ENCODE results near the gene SCNN1G. TPM values are rescaled to one million over a fixed set of nuclear protein-coding genes. Genes with fewer than 3 reads are reported as not detected.
A peak's percentile ranks its signal among the peaks of the same experiment; 100 is the strongest.

SCNN1G gene
- polyA plus RNA-seq, 3 donors: 43.7 to 45.6 (median 43.9) TPM

DNA sequence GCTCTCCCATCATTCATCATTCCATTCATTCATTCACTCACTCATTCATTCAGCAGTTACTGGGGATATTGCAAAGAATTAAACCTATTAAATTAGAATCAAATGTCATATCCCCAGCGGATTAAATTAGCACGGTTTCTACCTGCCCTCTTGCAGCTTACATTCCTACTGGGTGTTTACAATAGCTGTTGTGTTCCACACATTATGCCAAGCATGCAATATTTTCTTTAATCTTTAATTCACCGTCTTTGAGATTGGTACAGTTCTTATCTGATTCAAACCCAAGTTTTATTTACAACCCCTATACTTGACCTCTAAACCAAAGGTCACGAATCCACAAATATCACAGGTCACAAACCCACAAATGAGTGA is 32.6 kb upstream of the SCNN1G start:
- DNase-seq (ENCODE audit: low read depth in 3 of 3, low spot score in 2 of 3): no peak

DNA sequence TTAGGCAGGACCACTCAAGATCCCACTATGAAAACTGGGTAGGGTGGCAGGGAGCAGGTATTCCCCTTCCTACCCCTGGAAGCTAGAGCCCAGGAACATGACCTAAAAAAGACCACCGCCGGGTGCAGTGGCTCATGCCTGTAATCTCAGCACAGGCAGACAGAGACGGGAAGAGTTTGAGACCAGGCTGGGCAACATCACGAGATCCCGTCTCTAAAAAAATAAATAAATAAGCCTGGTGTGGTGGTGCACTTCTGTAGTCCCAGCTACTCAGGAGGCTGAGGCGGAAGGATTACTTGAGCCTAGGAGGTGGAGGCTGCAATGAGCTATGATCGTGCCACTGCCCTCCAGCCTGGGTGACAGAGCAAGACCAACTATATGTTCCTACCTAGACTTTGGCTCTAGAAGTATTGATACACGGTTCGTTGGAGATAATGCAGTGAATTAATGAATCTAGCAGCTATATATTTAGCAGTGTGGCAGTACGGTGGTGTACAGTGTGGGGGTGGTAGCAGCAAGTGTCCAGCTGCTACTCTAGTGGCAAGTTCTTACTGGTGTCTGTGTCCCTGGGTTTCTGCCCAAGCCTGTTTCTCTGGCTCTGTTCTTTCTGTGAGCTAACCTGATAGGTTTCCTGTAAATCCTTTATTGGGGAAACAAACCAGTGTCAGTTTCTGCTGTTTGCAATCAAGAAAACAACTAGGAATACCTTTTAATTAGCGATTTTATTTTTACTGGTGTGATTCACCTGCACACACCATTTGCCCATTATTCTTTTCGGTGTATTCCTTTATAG is 30.0 kb upstream of the SCNN1G start:
- no peak for DNase-seq (ENCODE audit: low read depth in 3 of 3, low spot score in 2 of 3)

DNA sequence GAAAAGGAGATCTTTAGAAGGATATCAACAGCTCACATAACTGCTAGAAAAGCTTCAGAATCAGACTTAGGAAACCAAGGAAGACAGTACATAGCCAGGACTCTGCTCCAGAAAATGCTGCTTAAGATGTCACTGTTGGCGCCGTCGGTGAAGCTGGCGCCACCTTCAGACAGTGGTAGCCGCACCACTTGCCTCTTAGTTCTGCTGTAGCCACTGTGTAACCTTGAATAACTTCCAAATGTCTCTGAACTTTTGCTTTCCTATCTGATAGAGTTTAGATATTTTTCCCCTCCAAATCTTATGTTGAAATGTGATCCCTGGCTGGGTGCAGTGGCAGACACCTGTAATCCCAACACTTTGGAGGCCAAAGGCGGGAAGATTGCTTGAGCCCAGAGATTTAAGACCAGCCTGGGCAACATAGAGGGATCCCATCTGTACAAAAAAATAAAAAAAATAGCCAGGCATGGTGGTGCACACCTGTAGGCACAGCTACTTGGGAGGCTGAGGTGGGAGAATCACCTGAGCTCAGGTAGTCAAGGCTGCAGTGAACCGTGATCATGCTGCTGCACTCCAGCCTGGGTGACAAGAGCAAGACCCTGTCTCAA is 27.0 kb upstream of the SCNN1G start:
- no peak for DNase-seq (ENCODE audit: low read depth in 3 of 3, low spot score in 2 of 3)

DNA sequence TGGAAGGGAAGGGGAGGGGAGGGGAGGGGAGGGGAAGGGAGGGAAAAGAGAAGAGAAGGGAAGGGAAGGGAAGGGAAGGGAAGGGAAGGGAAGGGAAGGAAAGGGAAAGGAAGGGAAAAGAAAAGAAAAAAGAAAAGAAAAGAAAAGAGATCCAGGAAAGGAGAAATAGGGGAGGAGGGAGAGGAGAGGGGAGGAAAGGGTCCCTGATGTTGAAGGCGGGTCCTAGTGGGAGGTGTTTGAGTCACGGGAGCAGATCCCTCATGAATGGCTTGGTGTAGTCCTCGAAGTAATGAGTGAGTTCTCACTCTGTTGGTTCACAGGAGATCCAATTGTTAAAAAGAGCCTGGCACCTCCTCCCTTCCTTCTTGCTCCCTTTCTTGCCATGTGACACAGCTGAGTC is 26.4 kb upstream of the SCNN1G start:
- no peak for DNase-seq (ENCODE audit: low read depth in 3 of 3, low spot score in 2 of 3)

DNA sequence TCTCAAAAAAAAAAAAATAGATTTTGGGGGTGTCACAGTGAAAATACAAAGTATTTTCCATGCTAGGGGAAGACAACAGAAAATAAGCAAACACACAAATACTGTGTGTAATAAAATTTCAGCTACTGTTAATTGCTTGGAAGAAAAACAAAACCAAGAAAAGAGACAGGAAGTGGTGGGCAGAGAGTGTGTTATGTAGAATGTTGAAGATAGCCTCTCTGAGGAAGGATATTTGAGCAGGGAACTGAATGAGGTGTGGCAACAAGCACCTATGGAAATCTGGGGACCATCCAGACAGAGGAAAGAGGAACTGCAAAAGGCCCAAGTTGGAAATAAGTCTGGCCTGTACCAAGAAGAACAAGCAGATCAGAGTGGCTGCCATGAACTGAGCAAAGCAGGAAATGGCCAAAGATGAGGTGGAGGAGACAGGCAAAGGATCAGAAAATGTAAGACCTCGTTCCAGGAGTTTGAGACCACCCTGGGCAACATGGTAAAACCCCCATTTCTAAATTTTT is 25.5 kb upstream of the SCNN1G start:
- no peak for DNase-seq (ENCODE audit: low read depth in 3 of 3, low spot score in 2 of 3)

DNA sequence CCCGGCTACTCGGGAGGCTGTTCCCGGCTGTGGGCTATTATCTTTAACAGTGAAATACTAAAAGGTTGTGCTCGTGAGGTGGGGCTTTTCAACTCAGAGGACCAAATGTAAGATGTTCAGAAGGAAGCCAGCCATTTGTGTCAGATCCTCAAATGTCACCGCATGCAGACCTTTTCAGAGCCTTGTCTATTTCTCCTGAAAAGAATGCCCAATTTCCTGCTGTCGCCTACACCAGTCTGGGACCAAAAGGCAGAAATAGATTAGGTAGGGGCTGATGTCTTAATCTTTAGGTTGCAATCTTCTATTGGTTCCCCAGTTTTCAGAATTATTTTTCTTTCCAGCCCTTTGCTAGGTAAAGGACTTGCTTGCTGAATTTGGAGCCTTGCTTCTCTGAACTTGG is 24.4 kb upstream of the SCNN1G start:
- DNase-seq (ENCODE audit: low read depth in 3 of 3, low spot score in 2 of 3): no peak

DNA sequence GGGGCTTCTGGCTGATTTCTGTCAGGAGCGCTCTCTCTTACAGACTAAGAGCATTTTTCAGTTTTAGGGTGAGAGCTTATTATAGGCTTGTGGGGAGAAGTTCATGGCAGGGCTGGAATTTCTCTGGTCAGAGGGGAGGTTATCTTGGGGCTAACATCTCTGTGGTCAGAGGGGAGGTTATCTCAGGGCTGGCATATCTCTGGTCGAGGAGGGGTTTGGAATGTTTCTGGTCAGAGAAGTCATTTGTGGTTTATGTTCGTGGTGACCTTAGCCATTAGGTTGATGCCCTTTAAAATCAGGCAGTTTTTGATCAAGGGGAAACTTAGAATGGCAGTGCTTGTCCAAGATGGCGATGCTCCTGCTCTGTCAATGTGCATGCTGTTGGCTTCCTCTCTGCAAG is 22.5 kb upstream of the SCNN1G start:
- DNase-seq (ENCODE audit: low read depth in 3 of 3, low spot score in 2 of 3): no peak

DNA sequence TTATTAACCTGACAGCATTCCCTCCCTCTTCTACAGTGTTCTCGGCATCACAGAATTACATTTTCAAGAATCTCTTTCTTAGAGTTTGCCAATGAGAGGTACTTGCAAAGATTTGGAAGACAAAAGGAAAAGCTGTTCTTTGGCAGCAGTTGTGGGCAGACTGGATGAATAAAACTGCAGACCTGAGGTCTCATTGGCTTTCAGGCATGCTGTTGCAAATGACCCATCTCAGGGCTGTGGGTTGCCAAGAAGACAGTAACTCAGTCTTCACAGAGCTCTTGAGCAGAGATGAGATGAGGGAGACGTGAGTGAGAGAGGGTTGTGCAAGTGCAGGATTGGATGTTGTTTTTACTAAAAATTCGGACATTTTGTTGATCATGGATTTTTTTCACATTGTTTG is 22.0 kb upstream of the SCNN1G start:
- DNase-seq (ENCODE audit: low read depth in 3 of 3, low spot score in 2 of 3): no peak

DNA sequence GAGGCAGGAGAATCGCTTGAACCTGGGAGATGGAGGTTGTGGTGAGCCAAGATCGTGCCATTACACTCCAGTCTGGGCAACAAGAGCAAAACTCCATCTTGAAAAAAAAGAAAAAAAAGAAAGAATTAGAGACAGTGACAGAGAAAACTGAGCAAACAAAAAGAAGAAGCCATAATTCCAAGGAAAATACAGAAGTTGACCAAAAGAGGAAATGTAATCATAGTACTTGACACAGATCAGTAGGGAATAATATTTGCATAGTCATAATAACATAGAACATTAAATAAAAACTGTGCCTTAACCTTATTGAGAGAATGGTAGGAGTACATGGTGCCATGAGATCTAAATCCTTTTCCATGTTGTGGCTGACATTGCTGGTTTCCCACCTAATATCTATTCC is 18.6 kb upstream of the SCNN1G start:
- no peak for DNase-seq (ENCODE audit: low read depth in 3 of 3, low spot score in 2 of 3)

DNA sequence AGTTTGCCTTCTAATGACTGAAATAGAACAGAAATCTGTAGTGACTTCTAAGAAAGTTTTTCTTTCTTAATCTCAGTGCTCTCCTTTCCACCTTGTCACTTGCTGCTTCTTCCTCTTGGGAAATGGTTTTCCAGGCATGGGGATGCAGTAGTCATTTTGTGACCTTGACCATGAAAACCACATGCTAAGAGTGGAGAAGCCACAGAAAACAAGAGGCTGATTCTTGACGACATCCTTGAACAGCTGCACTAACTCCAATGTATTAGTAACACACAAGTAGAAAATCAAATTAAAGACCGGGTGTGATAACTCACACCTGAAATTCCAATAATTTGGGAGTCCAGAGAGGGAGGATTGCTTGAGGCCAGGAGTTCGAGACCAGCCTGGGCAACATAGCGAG is 17.8 kb upstream of the SCNN1G start:
- no peak for DNase-seq (ENCODE audit: low read depth in 3 of 3, low spot score in 2 of 3)

DNA sequence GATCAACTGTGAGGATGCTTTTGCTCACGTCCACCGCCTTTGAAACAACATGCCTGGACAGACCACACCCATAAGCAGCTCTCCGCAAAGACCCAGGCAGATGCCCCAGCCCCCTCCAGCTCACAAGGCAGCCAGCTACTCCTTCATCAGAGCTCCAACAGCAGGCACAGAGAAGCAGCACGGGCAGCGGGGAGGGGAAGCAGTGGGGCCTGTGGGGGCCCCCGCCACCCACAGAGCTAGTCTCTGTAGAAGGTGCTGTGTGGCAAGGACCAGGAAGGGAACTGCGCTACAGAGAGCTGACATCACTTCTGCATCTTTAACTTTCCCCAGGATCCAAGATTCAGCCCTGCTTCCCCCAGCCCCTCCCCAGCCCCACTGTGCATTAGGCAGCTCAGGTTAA is 10.0 kb upstream of the SCNN1G start:
- no peak for DNase-seq (ENCODE audit: low read depth in 3 of 3, low spot score in 2 of 3)

DNA sequence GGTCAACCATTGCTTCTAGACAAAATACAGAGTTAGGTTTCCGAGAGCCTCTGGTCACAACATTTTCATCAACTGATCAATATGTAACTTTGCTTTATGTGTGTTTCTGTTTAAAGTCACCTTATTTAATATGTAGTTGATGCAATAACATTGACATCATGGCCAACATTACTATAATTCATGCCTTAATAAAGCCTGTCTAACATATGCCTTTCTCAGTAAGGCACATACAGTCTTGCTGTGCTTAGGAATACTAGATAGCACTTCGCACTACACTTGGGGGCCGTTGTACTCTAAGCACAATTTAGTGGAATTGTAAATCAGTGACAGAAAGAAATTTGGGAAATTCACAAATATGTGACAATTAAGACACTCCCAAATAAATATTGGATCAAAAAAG is 9.6 kb upstream of the SCNN1G start:
- DNase-seq (ENCODE audit: low read depth in 3 of 3, low spot score in 2 of 3): no peak

DNA sequence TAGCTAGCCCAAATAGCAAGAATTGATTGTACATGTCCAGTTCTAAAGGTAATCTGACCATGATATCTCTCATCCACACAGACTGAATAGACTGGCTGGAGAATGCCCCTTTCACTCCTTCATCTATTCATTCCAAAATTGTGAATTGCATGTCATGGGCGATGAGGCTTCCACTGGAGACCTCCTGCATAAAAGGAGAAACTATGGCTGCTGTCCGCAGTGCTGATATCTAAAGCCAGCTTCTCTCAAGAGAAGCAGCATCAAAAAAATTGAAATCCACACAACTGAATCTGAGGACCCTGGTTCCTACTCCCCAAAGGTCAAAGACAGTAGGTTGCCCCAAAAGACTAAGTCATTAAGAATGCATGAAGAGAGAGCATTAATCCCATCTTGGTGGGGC is 7.9 kb upstream of the SCNN1G start:
- DNase-seq (ENCODE audit: low read depth in 3 of 3, low spot score in 2 of 3): no peak

DNA sequence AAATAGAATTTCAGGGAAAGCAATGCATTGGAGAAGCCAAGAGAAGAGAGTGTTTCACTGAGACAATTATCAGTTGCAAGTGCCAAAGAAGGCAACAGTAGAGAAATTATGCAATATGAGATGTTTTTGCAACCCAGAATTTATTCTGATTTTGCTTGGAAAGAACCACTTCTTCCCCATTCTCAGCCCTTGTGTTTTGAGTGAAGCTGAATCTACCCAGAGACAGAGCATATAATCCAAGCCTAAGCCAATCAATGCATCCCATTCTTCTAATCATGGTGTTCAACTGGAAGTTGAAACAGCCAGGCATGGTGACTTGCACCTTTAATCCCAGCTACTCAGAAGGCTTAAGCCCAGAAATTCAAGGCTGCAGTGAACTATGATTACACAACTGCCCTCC is 6.9 kb upstream of the SCNN1G start:
- DNase-seq (ENCODE audit: low read depth in 3 of 3, low spot score in 2 of 3): no peak

DNA sequence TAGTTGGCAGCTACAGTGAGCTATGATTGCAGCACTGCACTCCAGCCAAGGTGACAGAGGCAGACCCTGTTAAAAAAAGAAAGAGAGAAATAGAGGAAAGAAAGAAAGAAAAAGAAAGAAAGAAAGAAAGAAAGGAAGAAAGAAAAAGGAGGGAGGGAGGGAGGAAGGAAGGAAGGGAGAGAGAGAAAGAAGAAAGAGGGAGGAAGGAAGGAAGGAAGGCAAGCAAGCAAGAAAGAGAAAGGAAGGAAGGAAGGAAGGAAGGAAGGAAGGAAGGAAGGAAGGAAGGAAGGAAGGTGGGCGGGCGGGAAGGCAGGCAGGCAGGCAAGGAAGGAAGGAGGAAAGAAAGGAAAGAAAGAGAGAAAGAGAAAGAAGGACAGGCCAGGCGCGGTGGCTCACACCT is 1.0 kb upstream of the SCNN1G start:
- no peak for DNase-seq (ENCODE audit: low read depth in 3 of 3, low spot score in 2 of 3)

DNA sequence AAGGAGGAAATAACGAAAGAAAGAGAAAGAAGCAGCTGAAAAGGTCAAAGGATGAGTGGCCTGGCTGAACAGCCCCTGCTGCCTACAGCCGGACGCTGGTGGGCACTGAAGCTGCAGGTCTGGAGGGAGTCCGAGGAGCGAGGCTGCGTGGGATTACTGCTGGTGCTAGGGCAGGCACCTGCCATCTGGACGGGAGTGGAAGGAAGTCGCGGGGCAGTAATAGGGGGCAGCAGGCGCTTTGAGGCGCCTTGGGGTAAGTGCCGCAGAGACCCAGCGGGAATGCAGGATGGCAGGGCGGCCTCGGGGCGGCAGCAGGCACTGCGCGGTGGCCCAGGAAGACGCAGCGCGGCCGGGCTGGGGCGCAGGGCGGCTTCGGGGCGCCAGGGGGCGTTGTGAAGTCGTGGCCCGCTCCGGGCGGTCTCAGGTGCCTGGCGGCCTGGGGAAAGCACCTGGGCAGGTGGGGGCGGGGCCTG is 303 bp upstream of the SCNN1G start:
- DNase-seq (ENCODE audit: low read depth in 3 of 3, low spot score in 2 of 3): peak in 1 of 3 donors; percentile 34

DNA sequence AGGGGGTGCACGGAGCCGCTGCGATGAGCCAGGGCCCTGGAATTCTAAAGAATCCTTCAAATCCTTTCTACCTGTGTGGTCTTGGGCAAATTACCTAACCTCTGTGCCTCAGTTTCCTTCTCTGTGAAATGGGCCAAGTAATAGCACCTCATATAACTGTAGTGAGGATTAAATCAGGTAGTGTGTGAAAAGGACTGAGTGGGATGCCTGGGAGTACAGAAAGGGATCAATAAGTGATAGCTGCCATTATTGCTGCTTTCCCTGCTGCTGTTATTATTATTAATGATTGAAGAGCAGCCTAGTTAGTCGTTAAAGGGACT is 958 bp downstream of the SCNN1G start:
- DNase-seq (ENCODE audit: low read depth in 3 of 3, low spot score in 2 of 3): no peak

DNA sequence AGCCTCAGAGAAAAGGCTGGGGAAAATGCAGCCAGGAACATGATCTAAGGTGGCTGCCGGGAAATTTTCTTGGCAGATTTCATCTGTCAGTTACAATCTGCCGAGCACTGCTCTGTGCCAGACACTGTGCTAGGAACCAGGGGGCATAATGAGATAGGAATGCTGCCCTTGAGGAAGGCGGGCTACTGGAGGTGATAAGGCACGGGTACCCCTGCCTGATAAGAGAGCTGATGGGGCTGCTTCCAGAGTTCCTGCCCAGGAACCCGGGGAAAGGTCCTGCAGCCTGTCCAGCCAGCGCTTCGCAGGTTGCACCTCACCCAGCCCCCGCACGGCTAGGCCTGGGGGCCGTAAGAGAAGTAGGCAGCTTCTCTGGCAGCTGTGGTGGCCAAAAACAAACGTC is 3.1 kb downstream of the SCNN1G start:
- DNase-seq (ENCODE audit: low read depth in 3 of 3, low spot score in 2 of 3): no peak

DNA sequence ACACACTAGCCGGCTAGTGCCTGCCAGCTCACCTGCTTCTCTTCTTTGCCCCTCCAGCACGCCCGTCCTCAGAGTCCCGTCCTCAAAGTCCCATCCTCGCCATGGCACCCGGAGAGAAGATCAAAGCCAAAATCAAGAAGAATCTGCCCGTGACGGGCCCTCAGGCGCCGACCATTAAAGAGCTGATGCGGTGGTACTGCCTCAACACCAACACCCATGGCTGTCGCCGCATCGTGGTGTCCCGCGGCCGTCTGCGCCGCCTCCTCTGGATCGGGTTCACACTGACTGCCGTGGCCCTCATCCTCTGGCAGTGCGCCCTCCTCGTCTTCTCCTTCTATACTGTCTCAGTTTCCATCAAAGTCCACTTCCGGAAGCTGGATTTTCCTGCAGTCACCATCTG is 3.6 kb downstream of the SCNN1G start:
- DNase-seq (ENCODE audit: low read depth in 3 of 3, low spot score in 2 of 3): no peak

DNA sequence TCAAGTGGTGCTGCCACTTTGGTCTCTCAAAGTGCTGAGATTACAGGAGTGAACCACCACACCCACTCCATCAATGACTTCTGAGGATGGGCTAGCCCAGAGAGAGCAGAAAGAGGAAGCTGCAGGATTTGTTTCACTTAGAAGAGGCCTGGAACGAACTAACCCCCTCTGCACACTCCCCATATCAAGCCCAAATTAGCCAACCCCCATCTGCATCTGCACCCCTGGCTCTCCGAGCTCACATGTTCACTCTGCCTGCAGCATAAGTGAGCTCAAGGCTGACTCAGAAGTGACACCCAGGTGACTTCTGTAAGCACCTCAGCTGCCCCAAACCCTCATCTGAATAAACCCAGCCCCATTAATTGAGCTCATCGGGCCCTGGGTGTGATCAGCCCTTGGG is 4.8 kb downstream of the SCNN1G start:
- no peak for DNase-seq (ENCODE audit: low read depth in 3 of 3, low spot score in 2 of 3)

DNA sequence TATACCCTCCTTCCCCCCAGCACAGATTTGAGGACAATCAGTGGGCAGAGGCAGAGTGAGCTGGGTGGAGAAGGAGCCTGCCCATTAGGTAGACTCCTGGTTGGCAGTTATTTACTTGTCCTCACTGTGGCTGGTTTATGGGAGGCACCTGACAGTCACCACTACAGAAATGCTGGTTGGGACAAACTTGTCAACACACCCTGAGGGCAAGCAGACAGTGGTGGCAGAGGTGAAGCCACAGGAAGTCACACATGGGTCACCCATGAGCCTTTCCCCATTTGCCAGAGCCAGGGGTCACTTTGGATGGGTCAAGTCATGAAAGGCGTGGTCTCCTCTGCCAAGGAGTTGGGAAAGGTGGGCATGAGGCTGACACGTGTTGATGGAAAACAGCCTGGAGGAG is 6.4 kb downstream of the SCNN1G start:
- no peak for DNase-seq (ENCODE audit: low read depth in 3 of 3, low spot score in 2 of 3)

DNA sequence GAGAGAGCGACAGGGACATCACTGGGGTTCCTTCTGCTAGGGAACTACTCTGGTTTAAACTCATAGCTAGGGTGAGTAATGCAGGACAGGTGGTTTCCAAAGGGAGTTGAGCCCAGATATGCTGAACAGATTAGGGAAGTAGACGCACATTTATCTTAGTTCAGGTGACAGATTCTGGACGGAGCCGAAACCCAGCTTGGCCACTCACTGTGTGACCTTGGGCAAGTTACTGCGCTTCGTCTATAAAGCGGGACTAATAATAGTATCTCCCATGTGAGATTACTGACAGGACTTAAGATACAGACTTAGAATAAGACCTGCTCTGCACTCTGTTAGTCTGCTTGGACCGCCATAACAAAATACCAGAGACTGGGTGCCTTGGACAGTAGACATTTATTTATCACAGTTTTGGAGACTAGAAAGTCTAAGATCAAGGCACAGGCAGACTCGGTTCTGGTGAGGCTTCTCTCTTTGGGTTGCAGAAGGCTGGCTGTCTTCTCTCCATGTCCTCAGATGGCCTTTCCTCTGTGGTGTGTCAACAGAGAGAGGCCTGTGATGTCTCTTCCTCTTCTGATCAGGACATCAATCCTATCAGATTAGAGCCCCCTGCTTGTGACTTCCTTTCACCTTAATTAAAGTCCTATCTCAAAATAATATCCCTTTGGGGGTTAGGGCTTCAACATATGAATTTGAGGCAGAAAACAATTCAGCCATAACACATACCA is 12.1 kb downstream of the SCNN1G start:
- DNase-seq (ENCODE audit: low read depth in 3 of 3, low spot score in 2 of 3): no peak
